ENCODE measurements around the gene ZSWIM8.
"Not testable (repeated sequence)": the region's sequence is repeated elsewhere in the genome, so short reads cannot be mapped to it uniquely, and the experiment has no call there.

The ZSWIM8 gene

GRCh38 chr10:73816917-73817729, 31.7 kb downstream of the ZSWIM8 start:
- DNase-seq: no peak

- DNase-seq: no peak
These were observed 32.4 kb downstream of the ZSWIM8 start for GRCh38 chr10:73817826-73818225.

- DNase-seq: no peak
These were observed 33.0 kb downstream of the ZSWIM8 start for GRCh38 chr10:73818402-73818801.

GRCh38 chr10:73819081-73819480, 33.7 kb downstream of the ZSWIM8 start:
- no peak for DNase-seq

GRCh38 chr10:73819513-73820093, 34.2 kb downstream of the ZSWIM8 start:
- DNase-seq: peak; percentile 44

GRCh38 chr10:73823391-73823790, 38.0 kb downstream of the ZSWIM8 start:
- DNase-seq: no peak

- DNase-seq: no peak
These were observed 38.8 kb downstream of the ZSWIM8 start for GRCh38 chr10:73824146-73824725.

- DNase-seq: peak; percentile 86
These were observed 42.1 kb downstream of the ZSWIM8 start for GRCh38 chr10:73827346-73828089.

GRCh38 chr10:73828161-73828560, 42.8 kb downstream of the ZSWIM8 start:
- no peak for DNase-seq

- DNase-seq: not testable (repeated sequence)
These were observed 43.7 kb downstream of the ZSWIM8 start for GRCh38 chr10:73829090-73829489.

- no peak for DNase-seq
These were observed 51.1 kb downstream of the ZSWIM8 start for GRCh38 chr10:73836427-73836980.

GRCh38 chr10:73837072-73837471, 51.7 kb downstream of the ZSWIM8 start:
- DNase-seq: peak; percentile 41

GRCh38 chr10:73838008-73838567, 52.7 kb downstream of the ZSWIM8 start:
- no peak for DNase-seq

- DNase-seq: peak; percentile 25
These were observed 53.4 kb downstream of the ZSWIM8 start for GRCh38 chr10:73838827-73839226.

GRCh38 chr10:73839276-73839966, 54.0 kb downstream of the ZSWIM8 start:
- no peak for DNase-seq

- DNase-seq: no peak
These were observed 54.6 kb downstream of the ZSWIM8 start for GRCh38 chr10:73840056-73840402.

- DNase-seq: no peak
These were observed 55.1 kb downstream of the ZSWIM8 start for GRCh38 chr10:73840403-73841060.

- DNase-seq: no peak
These were observed 55.6 kb downstream of the ZSWIM8 start for GRCh38 chr10:73841061-73841421.

GRCh38 chr10:73841526-73842285, 56.3 kb downstream of the ZSWIM8 start:
- no peak for DNase-seq

GRCh38 chr10:73842349-73842748, 56.9 kb downstream of the ZSWIM8 start:
- DNase-seq: no peak

GRCh38 chr10:73843261-73843660, 57.9 kb downstream of the ZSWIM8 start:
- peak; percentile 30 for DNase-seq

All from EL (cell line).